NCI-H2081 (cell line): Measurements from ENCODE around the gene THTPA.

Source experiments
- DNase-seq, 2 experiments: peaks; one replicate each; lab custom pipeline; 2025; lab: John Stamatoyannopoulos, UW

The THTPA gene

GRCh38 chr14:23555882-23556699 lies at the start of gene THTPA:
THTPA (plus strand) TSS chr14:23556271; CDS start chr14:23556758, 487 bp downstream.
- DNase-seq, result peak; percentile 83 to 92

- DNase-seq, result peak; percentile 49
Observed at GRCh38 chr14:23512156-23512555, 43.9 kb upstream of the THTPA start.

GRCh38 chr14:23513005-23513817 lies 42.9 kb upstream of the THTPA start:
- peak; percentile 22 for DNase-seq

GRCh38 chr14:23513818-23514643 lies 42.0 kb upstream of the THTPA start:
- peak in 1 of 2 experiments; percentile 27 for DNase-seq

- DNase-seq, result peak in 1 of 2 experiments; percentile 31
Observed at GRCh38 chr14:23514644-23514957, 41.5 kb upstream of the THTPA start.

GRCh38 chr14:23517650-23518326 lies 38.3 kb upstream of the THTPA start:
- no peak for DNase-seq

GRCh38 chr14:23518709-23519108 lies 37.4 kb upstream of the THTPA start:
- DNase-seq, result no peak

GRCh38 chr14:23520899-23521533 lies 35.1 kb upstream of the THTPA start:
- no peak for DNase-seq

GRCh38 chr14:23521785-23522640 lies 34.1 kb upstream of the THTPA start:
- no peak for DNase-seq

GRCh38 chr14:23522643-23523198 lies 33.4 kb upstream of the THTPA start:
- DNase-seq, result no peak

- no peak for DNase-seq
Observed at GRCh38 chr14:23523229-23524016, 32.6 kb upstream of the THTPA start.

GRCh38 chr14:23524954-23525353 lies 31.1 kb upstream of the THTPA start:
- DNase-seq, result no peak

- no peak for DNase-seq
Observed at GRCh38 chr14:23525611-23526010, 30.5 kb upstream of the THTPA start.

- DNase-seq, result no peak
Observed at GRCh38 chr14:23528555-23528954, 27.5 kb upstream of the THTPA start.

GRCh38 chr14:23529016-23529415 lies 27.1 kb upstream of the THTPA start:
- DNase-seq, result no peak

- no peak for DNase-seq
Observed at GRCh38 chr14:23530375-23531055, 25.6 kb upstream of the THTPA start.

- no peak for DNase-seq
Observed at GRCh38 chr14:23531391-23531790, 24.7 kb upstream of the THTPA start.

GRCh38 chr14:23532658-23533057 lies 23.4 kb upstream of the THTPA start:
- no peak for DNase-seq
